SU-DHL-6 (cell line): Measurements from ENCODE around the gene REC114.

Experiments used
- CTCF ChIP-seq: fragments of 200-600 bp; sonication (generic); IDR thresholded peaks from one replicate; pipeline ENCODE4 v1.5.1; 2017; ENCODE audit warnings: antibody characterized with exemption, mild to moderate bottlenecking, low read length, moderate library complexity; ENCODE audit not compliant: insufficient read depth, poor library complexity, severe bottlenecking
- EZH2phosphoT487 ChIP-seq: fragments of 200-600 bp; sonication (generic), shearing (Covaris generic); conservative IDR thresholded peaks from 2 replicates; pipeline ENCODE4 v1.6.1; 2018; ENCODE audit warnings: mild to moderate bottlenecking, antibody characterized with exemption, low read length, moderate library complexity, mixed read lengths

- no peak for TF ChIP-seq CTCF
- TF ChIP-seq EZH2phosphoT487, result no peak
These were observed 49.6 kb upstream of the REC114 start for GRCh38 chr15:73393336-73393735.
